Left lung (tissue), 10 donors: ENCODE results near the gene MAML2. TPM values are rescaled to one million over a fixed set of nuclear protein-coding genes. Genes with fewer than 3 reads are reported as not detected.

Experiments
- ATAC-seq: fragments of 200-7000 bp; cut with Tn5 transposase; one replicate; pipeline ENCODE4 v1.9.1; 2020; ENCODE audit warnings: moderate library complexity
- DNase-seq, 4 donors: peaks; one replicate each; pipeline ENCODE4 v3.0.0-alpha.2; 2013 to 2020
- H3K27ac ChIP-seq, 2 donors: fragments of 200-600 bp; sonication (generic) in 1 of 2; one replicate each; pipeline versions ENCODE4 v1.5.0 to v1.8.0; 2020 to 2021
- H3K27me3 ChIP-seq, 2 donors: fragments of 200-600 bp; sonication (generic) in 1 of 2; one replicate each; pipeline versions ENCODE4 v1.5.0 to v1.8.0; 2020 to 2021
- H3K36me3 ChIP-seq, 2 donors: fragments of 200-600 bp; sonication (generic) in 1 of 2; one replicate each; pipeline versions ENCODE4 v1.5.0 to v1.8.0; 2020 to 2021
- H3K4me1 ChIP-seq, 2 donors: fragments of 200-600 bp; one replicate each; pipeline ENCODE4 v1.8.0; 2021
- H3K4me3 ChIP-seq, 2 donors: fragments of 200-600 bp; sonication (generic) in 1 of 2; one replicate each; pipeline versions ENCODE4 v1.5.0 to v1.8.0; 2020 to 2021; ENCODE audit warnings: mild to moderate bottlenecking in 1 of 2
- H3K9me3 ChIP-seq, 2 donors: fragments of 200-600 bp; sonication (generic) in 1 of 2; one replicate each; pipeline versions ENCODE4 v1.5.0 to v1.8.0; 2020 to 2021
- intact Hi-C, 2 donors: fragments of 100-400 bp; cut with DNase I; formaldehyde crosslinking; loops; one replicate each; pipeline versions ENCODE4 v1.11.2 to v1.14.2; 2022
- polyA plus RNA-seq, 6 donors: library from polyadenylated mRNA; unstranded; fragments of 120-200 nt; gene quantifications; one replicate each; pipeline ENCODE4 v1.2.1, GENCODE V29; 2013; ENCODE audit not compliant: insufficient read length in 6 of 6
- total RNA-seq, 2 donors: library from RNA; stranded (reverse); fragmentation: NEBNext Ultra II Directional; extraction: Animal tissue kit (Norgen Biotek cat#: 25700); gene quantifications; one replicate each; pipeline ENCODE4 v1.2.1, GENCODE V29; 2021
- TF ChIP-seq, protein P1 (sequence below), 2 donors: fragments of 200-600 bp; sonication (generic) in 1 of 2; IDR thresholded peaks; one replicate each; pipeline versions ENCODE4 v1.5.0 to v1.8.0; 2021; ENCODE audit warnings: antibody characterized with exemption in 2 of 2
- donor health status: DM: no; HTN: yes; CAD: no.
- donor health status: DM: no; HTN: no; CAD: no.

The MAML2 gene
- total and polyA plus RNA-seq, 8 donors, result 18.7 to 44.0 (median 36.6) TPM

DNA sequence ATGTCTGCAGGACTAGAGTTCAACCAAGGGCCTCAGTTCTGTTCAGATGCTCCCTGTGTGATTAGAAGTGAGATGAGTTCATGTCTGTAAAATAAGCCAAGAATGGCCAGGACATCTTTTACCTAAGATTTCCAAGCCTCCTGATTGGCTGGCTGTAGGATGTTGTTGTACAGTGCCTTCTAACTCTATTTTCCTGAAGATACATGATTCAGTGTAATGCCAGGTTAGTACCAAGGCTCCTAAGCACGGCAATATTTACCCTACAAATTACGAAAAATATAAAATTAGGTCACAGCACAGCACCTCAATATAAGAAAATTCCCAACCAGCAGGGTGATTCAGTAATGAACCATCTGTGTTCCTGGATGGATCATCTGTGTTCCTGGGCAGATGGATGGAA, 279.1 kb downstream of the MAML2 start:
- Histone ChIP-seq H3K27ac (no peak overlapping the region), H3K9me3 (no peaks in the 10 kb centered on the region), H3K4me1 (no peaks in the 10 kb centered on the region), H3K4me3 (no peak overlapping the region), H3K36me3 (no peaks in the 10 kb centered on the region), H3K27me3 (no peaks in the 10 kb centered on the region)
- TF ChIP-seq, protein P1, sequence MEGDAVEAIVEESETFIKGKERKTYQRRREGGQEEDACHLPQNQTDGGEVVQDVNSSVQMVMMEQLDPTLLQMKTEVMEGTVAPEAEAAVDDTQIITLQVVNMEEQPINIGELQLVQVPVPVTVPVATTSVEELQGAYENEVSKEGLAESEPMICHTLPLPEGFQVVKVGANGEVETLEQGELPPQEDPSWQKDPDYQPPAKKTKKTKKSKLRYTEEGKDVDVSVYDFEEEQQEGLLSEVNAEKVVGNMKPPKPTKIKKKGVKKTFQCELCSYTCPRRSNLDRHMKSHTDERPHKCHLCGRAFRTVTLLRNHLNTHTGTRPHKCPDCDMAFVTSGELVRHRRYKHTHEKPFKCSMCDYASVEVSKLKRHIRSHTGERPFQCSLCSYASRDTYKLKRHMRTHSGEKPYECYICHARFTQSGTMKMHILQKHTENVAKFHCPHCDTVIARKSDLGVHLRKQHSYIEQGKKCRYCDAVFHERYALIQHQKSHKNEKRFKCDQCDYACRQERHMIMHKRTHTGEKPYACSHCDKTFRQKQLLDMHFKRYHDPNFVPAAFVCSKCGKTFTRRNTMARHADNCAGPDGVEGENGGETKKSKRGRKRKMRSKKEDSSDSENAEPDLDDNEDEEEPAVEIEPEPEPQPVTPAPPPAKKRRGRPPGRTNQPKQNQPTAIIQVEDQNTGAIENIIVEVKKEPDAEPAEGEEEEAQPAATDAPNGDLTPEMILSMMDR (IDR thresholded peaks at IDR 0.05), result no peak
- ATAC-seq (no peak), DNase-seq (no peak)
- intact Hi-C loops, result no loop called here

DNA sequence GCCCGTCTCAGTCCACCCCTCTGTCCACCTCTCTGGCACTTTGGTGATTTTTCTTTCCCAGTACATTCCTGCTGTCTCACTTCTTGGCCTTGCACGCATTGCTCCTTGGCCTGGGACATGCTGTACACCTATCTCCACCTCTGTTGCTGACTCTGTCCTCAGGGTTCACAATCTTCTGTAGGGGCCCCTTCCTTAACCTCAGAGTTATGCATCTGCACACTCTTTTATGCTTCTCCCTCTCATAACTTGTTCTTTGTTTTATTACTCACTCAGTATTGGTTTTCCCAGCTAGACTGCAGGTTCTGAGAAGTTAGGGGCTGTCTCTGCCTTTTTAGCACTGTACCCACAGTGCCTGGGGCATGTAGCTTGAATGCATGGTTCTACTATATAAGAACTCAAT, 279.9 kb downstream of the MAML2 start:
- Histone ChIP-seq H3K27ac (no peak overlapping the region), H3K27me3 (no peaks in the 10 kb centered on the region), H3K9me3 (no peaks in the 10 kb centered on the region), H3K36me3 (no peaks in the 10 kb centered on the region), H3K4me1 (no peaks in the 10 kb centered on the region), H3K4me3 (no peak overlapping the region)
- intact Hi-C loops, result no loop called here
- DNase-seq (no peak), ATAC-seq (no peak)
- TF ChIP-seq, protein P1 (IDR thresholded peaks at IDR 0.05), result no peak

DNA sequence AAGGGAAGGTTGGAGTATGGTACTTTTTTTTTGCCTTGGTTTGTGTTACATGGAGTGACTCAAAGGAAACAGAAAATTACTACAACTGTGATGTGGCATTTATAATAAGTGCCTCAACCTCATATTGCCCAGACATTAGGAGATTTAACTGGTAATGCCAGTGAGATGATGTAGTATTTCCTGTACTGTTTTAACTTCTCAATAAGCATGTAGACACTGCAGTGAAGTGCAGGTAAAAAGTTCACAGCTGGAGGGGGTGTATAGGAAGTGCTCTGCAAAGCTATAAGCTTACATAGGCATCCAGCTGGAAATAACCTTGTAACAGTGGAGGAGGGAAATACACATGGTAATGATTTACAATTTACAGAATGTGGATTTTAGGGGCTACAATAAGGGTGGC, 280.9 kb downstream of the MAML2 start:
- H3K4me3 ChIP-seq, result no peak overlapping the region
- H3K9me3 ChIP-seq, result no peaks in the 10 kb centered on the region
- ATAC-seq (peak; percentile 64), DNase-seq (peak in 1 of 4 donors; percentile 79)
- no peaks in the 10 kb centered on the region for H3K36me3 ChIP-seq
- H3K4me1 ChIP-seq, result no peaks in the 10 kb centered on the region
- TF ChIP-seq, protein P1 (IDR thresholded peaks at IDR 0.05), result no peak
- no peak overlapping the region for H3K27ac ChIP-seq
- intact Hi-C loops, result no loop called here
- no peaks in the 10 kb centered on the region for H3K27me3 ChIP-seq

DNA sequence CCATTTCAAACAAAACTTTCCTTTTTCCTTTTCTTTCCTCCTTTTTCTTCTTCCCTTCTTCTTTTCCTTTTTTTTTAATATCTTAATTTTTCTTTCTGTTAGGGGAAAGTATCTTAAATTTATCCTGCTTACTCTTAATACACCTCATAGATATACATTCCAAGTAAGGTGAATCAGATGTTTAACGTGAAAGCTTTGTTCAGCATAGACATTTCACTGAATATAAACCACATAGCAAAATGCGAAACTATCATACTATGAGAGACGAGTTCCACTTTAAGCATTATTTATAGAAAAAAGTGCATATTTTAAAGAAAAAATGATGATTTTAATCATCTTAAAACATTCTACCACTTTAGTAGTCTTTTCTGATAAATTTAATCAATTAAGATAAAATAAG, 281.3 kb downstream of the MAML2 start:
- intact Hi-C loops, result no loop called here
- H3K27ac ChIP-seq, result no peak overlapping the region
- DNase-seq (no peak), ATAC-seq (no peak)
- no peaks in the 10 kb centered on the region for H3K27me3 ChIP-seq
- no peaks in the 10 kb centered on the region for H3K4me1 ChIP-seq
- no peaks in the 10 kb centered on the region for H3K9me3 ChIP-seq
- H3K4me3 ChIP-seq, result no peak overlapping the region
- TF ChIP-seq, protein P1 (IDR thresholded peaks at IDR 0.05), result no peak
- no peaks in the 10 kb centered on the region for H3K36me3 ChIP-seq

DNA sequence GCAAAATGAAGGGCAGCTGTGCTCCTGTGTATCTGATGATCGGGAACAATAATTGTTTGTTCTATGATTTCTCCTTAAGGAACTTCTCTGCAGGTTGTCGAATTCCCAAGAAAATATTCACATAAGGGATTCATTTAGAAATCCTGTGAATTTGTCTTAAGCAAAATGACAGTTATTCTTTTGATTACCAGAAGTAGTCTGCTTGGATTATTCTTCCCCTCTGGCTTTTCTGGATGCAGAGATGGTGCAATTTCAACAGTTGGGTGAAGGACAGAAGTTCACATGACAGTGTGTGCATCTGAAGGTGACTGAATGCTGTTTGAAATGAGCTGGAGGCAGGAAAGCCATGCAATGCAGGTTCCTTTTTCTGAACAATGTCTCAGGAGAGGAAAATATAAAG, 281.9 kb downstream of the MAML2 start:
- Histone ChIP-seq H3K9me3 (no peaks in the 10 kb centered on the region), H3K36me3 (no peaks in the 10 kb centered on the region), H3K4me1 (peaks cover 0 to 2% of the 10 kb centered on the region in 2 donors), H3K27me3 (no peaks in the 10 kb centered on the region), H3K4me3 (no peak overlapping the region), H3K27ac (no peak overlapping the region)
- intact Hi-C loops, result no loop called here
- TF ChIP-seq, protein P1 (IDR thresholded peaks at IDR 0.05), result no peak
- ATAC-seq (no peak), DNase-seq (no peak)
